NK-92 (cell line): Measurements from ENCODE around the gene PIH1D1.

ENCODE experiments used
- DNase-seq: peaks from one replicate; lab custom pipeline; 2025; ENCODE audit not compliant: unreplicated experiment; lab: John Stamatoyannopoulos, UW

The PIH1D1 gene

GRCh38 chr19:49451430-49452181 lies at the start of gene PIH1D1:
Gene PIH1D1, minus strand, starts transcription at chr19:49451814. Its CDS starts 240 bp downstream, at chr19:49451574.
- DNase-seq, result peak; percentile 72

- no peak for DNase-seq
These were observed 47.5 kb upstream of the PIH1D1 start for GRCh38 chr19:49499030-49499670.

GRCh38 chr19:49498475-49498874 lies 46.9 kb upstream of the PIH1D1 start:
- no peak for DNase-seq

- no peak for DNase-seq
These were observed 46.1 kb upstream of the PIH1D1 start for GRCh38 chr19:49497789-49498103.

- DNase-seq, result no peak
These were observed 45.6 kb upstream of the PIH1D1 start for GRCh38 chr19:49497047-49497788.

GRCh38 chr19:49496574-49497008 lies 45.0 kb upstream of the PIH1D1 start:
- no peak for DNase-seq

DNA sequence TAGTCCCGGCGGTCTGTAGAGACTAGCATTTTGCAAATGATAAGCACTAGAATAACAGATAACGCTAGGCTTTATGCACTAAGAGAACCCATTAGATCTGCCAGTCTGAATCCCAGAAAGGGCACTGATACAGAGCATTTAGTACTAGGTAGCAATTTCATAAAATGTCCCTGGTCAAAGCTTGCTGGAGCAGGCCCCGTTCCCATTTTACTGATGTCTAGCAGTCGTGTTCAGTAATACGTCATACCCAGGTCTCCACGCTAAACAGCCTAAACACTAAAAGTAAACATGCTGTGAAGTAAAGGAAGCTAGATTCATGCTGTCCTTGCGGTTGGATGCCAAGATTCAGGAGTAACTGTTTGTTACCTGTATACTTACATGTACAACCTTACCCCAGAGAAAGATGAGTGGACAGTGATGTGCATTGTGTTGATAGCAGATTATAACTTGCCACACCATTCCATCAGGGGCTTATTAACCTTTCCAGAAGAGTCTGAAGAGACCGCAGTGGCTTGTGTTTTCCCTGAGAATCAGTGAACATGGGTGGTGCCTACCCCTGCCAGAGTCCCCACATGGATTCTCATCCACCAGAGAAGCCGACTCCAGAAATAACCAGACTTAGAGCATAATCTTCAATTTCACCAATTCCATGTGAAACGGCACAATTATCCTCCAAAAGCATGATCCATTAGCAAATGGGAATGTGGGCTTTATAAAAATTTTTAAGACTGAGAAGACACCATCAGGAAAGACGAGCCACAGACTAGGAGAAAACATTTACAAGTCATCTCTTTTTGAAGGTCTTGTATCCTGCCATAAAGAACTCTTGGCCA lies 41.2 kb upstream of the PIH1D1 start:
- DNase-seq, result no peak

GRCh38 chr19:49491804-49492572 lies 40.4 kb upstream of the PIH1D1 start:
- no peak for DNase-seq

GRCh38 chr19:49491030-49491803 lies 39.6 kb upstream of the PIH1D1 start:
- DNase-seq, result no peak

- DNase-seq, result no peak
These were observed 38.8 kb upstream of the PIH1D1 start for GRCh38 chr19:49490287-49491029.

DNA sequence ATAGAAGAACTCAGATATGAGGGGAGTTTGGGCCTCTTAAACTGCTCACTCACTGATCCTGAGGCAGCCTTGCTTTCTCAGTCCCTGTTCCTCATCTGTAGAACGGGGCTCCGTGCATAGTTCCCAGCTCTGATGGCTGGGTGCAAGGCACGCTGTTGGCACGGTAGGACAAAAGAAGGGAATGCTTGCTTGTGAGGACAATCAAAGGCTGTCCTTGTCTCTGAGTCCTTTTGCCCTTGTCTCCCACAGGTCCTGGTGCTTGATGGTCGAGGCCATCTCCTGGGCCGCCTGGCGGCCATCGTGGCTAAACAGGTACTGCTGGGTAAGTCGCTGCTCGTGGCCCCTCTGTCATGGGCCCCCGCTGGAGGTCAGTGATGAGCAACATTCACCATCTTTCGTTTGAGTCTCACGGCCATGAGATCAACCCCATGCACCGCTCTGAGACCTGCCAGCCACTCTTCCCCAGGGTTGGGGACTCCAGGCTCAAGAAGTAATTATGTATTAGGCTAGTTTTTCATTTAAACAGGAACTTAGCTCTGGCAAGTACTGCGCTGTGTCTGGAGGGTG lies 38.1 kb upstream of the PIH1D1 start:
- DNase-seq, result no peak

- DNase-seq, result no peak
These were observed 37.4 kb upstream of the PIH1D1 start for GRCh38 chr19:49488863-49489537.

GRCh38 chr19:49488046-49488862 lies 36.6 kb upstream of the PIH1D1 start:
- DNase-seq, result no peak

DNA sequence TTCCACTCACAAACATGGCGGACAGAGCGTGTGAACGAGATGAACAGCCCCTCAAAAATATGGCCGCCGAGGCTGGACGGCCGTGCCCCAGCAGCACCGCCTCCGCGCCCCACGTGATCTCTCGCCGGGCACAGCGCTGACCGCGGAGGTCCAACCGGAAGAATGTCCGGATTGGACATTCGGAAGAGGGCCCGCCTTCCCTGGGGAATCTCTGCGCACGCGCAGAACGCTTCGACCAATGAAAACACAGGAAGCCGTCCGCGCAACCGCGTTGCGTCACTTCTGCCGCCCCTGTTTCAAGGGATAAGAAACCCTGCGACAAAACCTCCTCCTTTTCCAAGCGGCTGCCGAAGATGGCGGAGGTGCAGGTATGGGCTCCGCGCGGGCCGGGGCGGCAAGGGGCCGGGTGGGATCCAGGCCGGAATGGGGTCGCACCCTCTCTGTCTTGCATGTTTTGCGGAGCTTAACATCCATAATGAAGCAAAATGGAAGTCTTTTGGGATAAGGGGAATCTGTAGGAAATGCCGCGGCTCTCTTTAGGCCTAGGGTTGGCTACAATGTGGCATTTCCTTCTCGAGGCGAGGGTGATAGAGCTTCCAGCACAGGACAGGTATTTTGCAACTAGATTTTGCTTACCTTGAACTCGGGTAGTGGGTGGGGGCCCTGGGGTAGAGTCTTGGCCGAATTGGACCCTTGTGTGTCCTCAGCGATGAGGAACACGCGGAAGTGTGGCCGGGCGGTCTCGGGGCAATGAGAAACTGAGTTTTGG lies 35.8 kb upstream of the PIH1D1 start, which contains the start of gene RPL13A:
Gene RPL13A (plus strand): TSS at position 332 of the 769 bp plus-strand sequence. CDS start 22 bp downstream, at position 354.
- peak; percentile 97 for DNase-seq

DNA sequence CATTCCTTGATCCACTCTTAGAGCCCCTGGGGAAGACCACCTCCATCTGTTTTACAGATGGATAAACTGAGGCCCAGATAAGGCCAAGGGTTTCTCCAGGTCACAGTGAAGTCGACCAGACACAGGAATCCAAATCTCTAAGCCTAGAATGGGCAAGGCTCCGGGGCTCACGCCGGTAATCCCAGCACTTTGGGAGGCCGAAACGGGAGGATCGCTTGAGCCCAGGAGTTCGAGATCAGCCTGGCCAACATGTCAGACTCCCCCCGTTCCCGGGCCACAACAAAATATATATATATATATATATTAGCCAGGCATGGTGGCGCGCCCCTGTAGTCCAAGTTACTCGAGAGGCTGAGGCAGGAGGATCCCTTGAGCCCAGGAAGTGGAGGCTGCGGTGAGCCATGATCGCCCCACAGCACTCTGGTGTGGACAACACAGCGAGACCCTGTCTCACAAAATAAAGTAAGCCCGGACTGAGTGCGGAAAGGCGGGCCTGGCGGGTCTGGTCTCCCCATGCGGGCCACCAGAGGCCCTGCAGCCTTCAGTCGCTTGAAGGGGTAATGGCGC lies 35.2 kb upstream of the PIH1D1 start:
- DNase-seq, result no peak

GRCh38 chr19:49486232-49486631 lies 34.6 kb upstream of the PIH1D1 start:
- DNase-seq, result no peak
